GM15510 (cell line): ENCODE results near the gene ANP32A.

ENCODE experiments used
- POLR2A ChIP-seq: IDR thresholded peaks from 3 replicates; pipeline ENCODE4 v1.6.1; 2011; ENCODE audit warnings: borderline replicate concordance; ENCODE audit not compliant: insufficient read length; ENCODE audit errors: extremely low read depth

The ANP32A gene

GRCh38 chr15:68765602-68766368 is 54.9 kb downstream of the ANP32A start:
- TF ChIP-seq POLR2A = no peak

GRCh38 chr15:68764090-68764489 is 56.6 kb downstream of the ANP32A start:
- TF ChIP-seq POLR2A = no peak

GRCh38 chr15:68763063-68763462 is 57.6 kb downstream of the ANP32A start:
- no peak for TF ChIP-seq POLR2A

GRCh38 chr15:68755731-68756130 is 65.0 kb downstream of the ANP32A start:
- TF ChIP-seq POLR2A = no peak

GRCh38 chr15:68751622-68752021 is 69.1 kb downstream of the ANP32A start:
- TF ChIP-seq POLR2A = no peak

GRCh38 chr15:68749793-68750192 is 70.9 kb downstream of the ANP32A start:
- no peak for TF ChIP-seq POLR2A

- TF ChIP-seq POLR2A = no peak
Measured at GRCh38 chr15:68749365-68749764, 71.3 kb downstream of the ANP32A start.

GRCh38 chr15:68743256-68743655 is 77.4 kb downstream of the ANP32A start:
- TF ChIP-seq POLR2A = no peak

- no peak for TF ChIP-seq POLR2A
Measured at GRCh38 chr15:68739390-68740080, 81.2 kb downstream of the ANP32A start.

- no peak for TF ChIP-seq POLR2A
Measured at GRCh38 chr15:68735610-68736009, 85.1 kb downstream of the ANP32A start.

- no peak for TF ChIP-seq POLR2A
Measured at GRCh38 chr15:68734881-68735280, 85.8 kb downstream of the ANP32A start.

GRCh38 chr15:68734352-68734751 is 86.3 kb downstream of the ANP32A start:
- no peak for TF ChIP-seq POLR2A

GRCh38 chr15:68733666-68734065 is 87.0 kb downstream of the ANP32A start:
- no peak for TF ChIP-seq POLR2A

GRCh38 chr15:68732451-68732850 is 88.2 kb downstream of the ANP32A start:
- TF ChIP-seq POLR2A = no peak

- TF ChIP-seq POLR2A = no peak
Measured at GRCh38 chr15:68730976-68731897, 89.5 kb downstream of the ANP32A start.
